IPS-20b (cell line): ENCODE measurements around the gene PCNP.
"Not testable (repeated sequence)": the region's sequence is repeated elsewhere in the genome, so short reads cannot be mapped to it uniquely, and the experiment has no call there.

Source experiments
- H3K27ac ChIP-seq: one replicate; pipeline ENCODE4 v1.5.1; 2013; ENCODE audit warnings: low read length
- H3K27me3 ChIP-seq: 2 replicates; pipeline ENCODE4 v1.6.1; 2013; ENCODE audit warnings: mild to moderate bottlenecking, low read length, inconsistent platforms; ENCODE audit not compliant: insufficient read depth
- H3K36me3 ChIP-seq: 2 replicates; pipeline ENCODE4 v1.6.1; 2013; ENCODE audit warnings: low read depth, mild to moderate bottlenecking, inconsistent platforms, low read length, moderate library complexity; ENCODE audit not compliant: insufficient read depth
- H3K4me1 ChIP-seq: 2 replicates; pipeline ENCODE4 v1.6.1; 2013; ENCODE audit warnings: mild to moderate bottlenecking, control low read depth, inconsistent platforms, low read length, moderate library complexity; ENCODE audit not compliant: insufficient read depth
- H3K4me3 ChIP-seq: 2 replicates; pipeline ENCODE4 v1.5.1; 2013; ENCODE audit warnings: mild to moderate bottlenecking, low read length, inconsistent platforms
- H3K9ac ChIP-seq: 2 replicates; pipeline ENCODE4 v1.6.1; 2013; ENCODE audit warnings: low read depth, mild to moderate bottlenecking, inconsistent platforms, low read length, moderate library complexity
- H3K9me3 ChIP-seq: 2 replicates; pipeline ENCODE4 v1.6.1; 2013; ENCODE audit warnings: mild to moderate bottlenecking, low read depth, low read length, inconsistent platforms; ENCODE audit not compliant: insufficient read depth

Gene PCNP

GRCh38 chr3:101536955-101537354 is 37.0 kb upstream of the PCNP start:
- not testable (repeated sequence) for H3K4me3 ChIP-seq, H3K27me3 ChIP-seq, H3K9ac ChIP-seq, H3K36me3 ChIP-seq, H3K4me1 ChIP-seq, H3K27ac ChIP-seq
- H3K9me3 ChIP-seq = peaks cover 13% of the 10 kb centered on the region; the same call in 1 of the 2 replicates

DNA sequence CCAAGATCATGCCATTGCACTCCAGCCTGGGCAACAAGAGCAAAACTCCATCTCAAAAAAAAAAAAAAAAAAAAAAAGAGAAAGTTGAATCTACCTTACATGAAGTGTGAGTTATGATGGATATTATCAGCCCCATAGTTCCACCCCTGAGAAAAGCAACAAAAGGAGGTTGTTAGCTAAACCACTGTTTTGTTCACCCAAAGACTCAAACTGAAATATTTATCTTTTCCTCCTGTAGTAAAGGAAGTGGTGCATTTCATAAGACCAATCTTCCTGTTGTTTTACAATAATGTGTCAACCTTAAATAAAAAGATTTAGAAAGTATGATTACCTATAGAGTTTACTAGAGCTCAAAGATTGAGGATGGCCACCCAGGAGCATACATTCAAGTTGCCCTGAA is 31.0 kb upstream of the PCNP start:
- no peaks in the 10 kb centered on the region for H3K36me3 ChIP-seq
- H3K9ac ChIP-seq = no peak overlapping the region
- H3K4me1 ChIP-seq = no peaks in the 10 kb centered on the region
- H3K4me3 ChIP-seq = no peak overlapping the region
- peaks cover 14% of the 10 kb centered on the region; the same call in 1 of the 2 replicates for H3K9me3 ChIP-seq
- H3K27me3 ChIP-seq = no peaks in the 10 kb centered on the region
- H3K27ac ChIP-seq = no peak overlapping the region

- H3K4me3 ChIP-seq = no peak overlapping the region
- H3K27ac ChIP-seq = no peak overlapping the region
- no peaks in the 10 kb centered on the region for H3K4me1 ChIP-seq
- no peaks in the 10 kb centered on the region for H3K27me3 ChIP-seq
- peaks cover 14% of the 10 kb centered on the region; the same call in 1 of the 2 replicates for H3K9me3 ChIP-seq
- no peak overlapping the region for H3K9ac ChIP-seq
- no peaks in the 10 kb centered on the region for H3K36me3 ChIP-seq
Observed at GRCh38 chr3:101544161-101544850, 29.7 kb upstream of the PCNP start.

GRCh38 chr3:101548527-101549105 is 25.4 kb upstream of the PCNP start:
- no peaks in the 10 kb centered on the region for H3K27me3 ChIP-seq
- H3K9me3 ChIP-seq = peaks cover 7% of the 10 kb centered on the region
- no peak overlapping the region for H3K9ac ChIP-seq
- no peaks in the 10 kb centered on the region for H3K36me3 ChIP-seq
- no peak overlapping the region for H3K27ac ChIP-seq
- no peaks in the 10 kb centered on the region for H3K4me1 ChIP-seq
- no peak overlapping the region for H3K4me3 ChIP-seq

- no peak overlapping the region for H3K9ac ChIP-seq
- H3K4me1 ChIP-seq = no peaks in the 10 kb centered on the region
- no peaks in the 10 kb centered on the region for H3K27me3 ChIP-seq
- no peak overlapping the region for H3K4me3 ChIP-seq
- no peaks in the 10 kb centered on the region for H3K36me3 ChIP-seq
- no peak overlapping the region for H3K27ac ChIP-seq
- peaks cover 11% of the 10 kb centered on the region for H3K9me3 ChIP-seq
Observed at GRCh38 chr3:101549473-101549872, 24.5 kb upstream of the PCNP start.

DNA sequence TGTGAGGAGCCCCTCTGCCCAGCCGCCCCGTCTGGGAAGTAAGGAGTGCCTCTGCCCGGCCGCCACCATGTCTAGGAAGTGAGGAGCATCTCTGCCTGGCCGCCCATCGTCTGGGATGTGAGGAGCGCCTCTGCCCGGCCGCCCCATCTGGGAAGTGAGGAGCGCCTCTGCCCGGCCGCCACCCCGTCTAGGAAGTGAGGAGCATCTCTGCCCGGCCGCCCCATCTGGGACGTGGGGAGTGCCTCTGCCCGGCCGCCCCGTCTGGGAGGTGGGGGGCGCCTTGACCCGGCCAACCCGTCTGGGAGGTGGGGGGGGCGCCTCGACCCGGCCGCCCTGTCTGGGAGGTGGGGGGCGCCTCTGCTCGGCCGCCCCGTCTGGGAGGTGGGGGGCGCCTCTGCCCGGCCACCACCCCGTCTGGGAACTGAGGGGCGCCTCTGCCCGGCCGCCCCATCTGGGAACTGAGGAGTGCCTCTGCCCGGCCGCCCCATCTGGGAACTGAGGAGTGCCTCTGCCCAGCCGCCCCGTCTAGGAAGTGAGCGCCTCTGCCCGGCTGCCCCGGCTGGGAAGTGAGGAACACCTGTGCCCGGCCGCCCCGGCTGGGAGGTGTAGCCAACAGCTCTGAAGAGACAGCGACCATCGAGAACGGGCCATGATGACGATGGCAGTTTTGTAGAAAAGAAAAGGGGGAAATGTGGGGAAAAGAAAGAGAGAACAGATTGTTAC is 22.5 kb upstream of the PCNP start:
- not testable (repeated sequence) for H3K9ac ChIP-seq, H3K4me3 ChIP-seq, H3K27ac ChIP-seq, H3K27me3 ChIP-seq, H3K36me3 ChIP-seq, H3K4me1 ChIP-seq
- H3K9me3 ChIP-seq = peaks cover 11% of the 10 kb centered on the region

DNA sequence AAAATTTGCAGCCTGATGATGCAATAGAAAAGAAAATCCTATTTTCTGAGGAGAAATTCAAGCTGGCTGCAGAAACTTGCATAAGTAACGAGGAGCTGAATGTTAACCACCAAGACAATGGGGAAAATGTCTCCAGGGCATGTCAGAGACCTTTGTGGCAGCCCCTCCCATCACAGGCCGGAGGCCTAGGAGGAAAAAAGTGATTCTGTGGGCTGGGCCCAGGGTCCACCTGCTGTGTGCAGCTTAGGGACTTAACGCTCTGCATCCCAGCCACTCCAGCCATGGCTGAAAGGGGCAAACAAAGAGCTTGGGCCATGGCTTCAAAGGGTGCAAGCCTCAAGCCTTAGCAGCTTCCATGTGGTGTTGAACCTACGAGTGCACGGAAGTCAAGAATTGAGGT is 20.6 kb upstream of the PCNP start:
- not testable (repeated sequence) for H3K27me3 ChIP-seq, H3K36me3 ChIP-seq, H3K4me1 ChIP-seq, H3K4me3 ChIP-seq, H3K27ac ChIP-seq, H3K9ac ChIP-seq
- H3K9me3 ChIP-seq = peaks cover 11% of the 10 kb centered on the region

- no peaks in the 10 kb centered on the region for H3K27me3 ChIP-seq
- H3K4me3 ChIP-seq = no peak overlapping the region
- H3K27ac ChIP-seq = no peak overlapping the region
- H3K9ac ChIP-seq = no peak overlapping the region; the same call in 1 of the 2 replicates
- H3K9me3 ChIP-seq = peaks cover 7% of the 10 kb centered on the region; the same call in 1 of the 2 replicates
- H3K36me3 ChIP-seq = no peaks in the 10 kb centered on the region
- H3K4me1 ChIP-seq = peaks cover 4% of the 10 kb centered on the region; the same call in 1 of the 2 replicates
Observed at GRCh38 chr3:101556064-101556463, 17.9 kb upstream of the PCNP start.

DNA sequence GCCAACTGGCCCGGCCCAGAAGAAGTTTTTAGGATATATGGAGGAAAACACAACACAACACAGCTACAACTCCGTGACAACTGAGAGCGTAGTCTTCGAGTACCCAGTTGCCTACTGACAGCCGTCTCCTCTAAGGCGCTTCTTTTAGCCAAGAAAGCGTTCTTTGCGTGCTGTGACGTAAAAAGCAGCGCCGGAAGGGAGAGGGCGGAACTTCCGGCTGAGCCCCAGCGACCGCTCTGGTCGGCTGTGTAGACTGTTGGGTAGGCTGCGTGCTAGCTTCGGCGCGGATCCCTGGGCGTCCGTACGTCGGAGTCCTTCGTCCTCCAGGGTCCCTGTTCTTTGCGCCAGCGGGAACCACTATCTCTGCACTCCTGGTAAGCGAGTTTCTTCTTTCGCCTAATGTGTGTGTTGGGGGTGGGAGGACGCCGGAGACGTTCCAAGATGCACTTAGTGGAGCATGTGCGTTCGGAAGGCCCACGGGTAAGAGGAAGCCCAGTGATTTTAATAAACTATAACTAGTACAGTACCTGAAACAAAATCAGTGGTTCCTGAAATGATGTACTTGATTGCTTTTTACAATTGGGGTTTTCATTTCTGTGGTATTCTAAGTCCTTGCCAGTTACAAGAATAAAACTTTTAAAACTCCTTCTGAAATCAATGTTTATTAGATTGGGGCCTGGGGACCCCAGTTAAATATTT is 12.2 kb upstream of the PCNP start, which contains the start of gene TRMT10C:
TRMT10C (plus strand) TSS at position 239 of the 699 bp plus-strand sequence. CDS start 2,914 bp downstream, outside the sequence.
- H3K9ac ChIP-seq = peak within 1 kb of the TSS; percentile 98
- H3K27me3 ChIP-seq = no peaks in the 10 kb centered on the region
- H3K4me3 ChIP-seq = peak within 1 kb of the TSS; percentile 96
- peaks cover 24% of the 10 kb centered on the region for H3K36me3 ChIP-seq
- no peaks in the 10 kb centered on the region for H3K9me3 ChIP-seq
- H3K27ac ChIP-seq = peak within 1 kb of the TSS; percentile 69
- H3K4me1 ChIP-seq = 0 out of 2 replicates have a peak, but pooled peaks cover 3% of the 10 kb centered on the region

GRCh38 chr3:101567528-101568317 is 6.3 kb upstream of the PCNP start:
- Histone ChIP-seq H3K27ac (no peak overlapping the region), H3K9me3 (no peaks in the 10 kb centered on the region), H3K4me1 (0 out of 2 replicates have a peak, but pooled peaks cover 3% of the 10 kb centered on the region), H3K27me3 (no peaks in the 10 kb centered on the region), H3K9ac (no peak overlapping the region), H3K36me3 (peaks cover 33% of the 10 kb centered on the region), H3K4me3 (no peak overlapping the region)
